GM12874 (cell line): ENCODE data around the gene ZFP1.

Experiments
- TF ChIP-seq, protein P1 (sequence below): IDR thresholded peaks from 2 replicates; pipeline ENCODE4 v1.5.1; 2011; ENCODE audit warnings: low read depth, mild to moderate bottlenecking, control low read depth, low read length, moderate library complexity; ENCODE audit not compliant: insufficient read depth

ZFP1 gene

DNA sequence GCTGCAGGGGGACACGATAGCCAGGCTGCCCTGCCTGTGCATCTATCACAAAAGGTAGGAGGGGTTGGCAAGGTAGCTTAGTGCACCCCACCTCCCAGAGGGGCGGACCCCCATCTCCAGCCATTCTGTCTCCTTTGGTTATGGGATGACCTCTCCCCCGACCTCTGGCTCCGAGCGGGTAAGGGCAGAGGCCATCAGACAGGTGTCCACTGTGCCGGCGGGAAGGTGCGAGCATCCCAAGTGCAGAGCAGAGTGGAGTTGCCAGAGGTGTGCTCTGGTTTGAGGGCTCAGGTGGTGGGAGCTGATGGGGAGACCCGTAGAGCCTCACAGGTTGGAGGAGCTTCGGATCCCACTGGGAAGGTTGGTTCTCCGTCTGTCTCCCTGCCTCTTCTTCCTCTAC, 43.5 kb upstream of the ZFP1 start:
- TF ChIP-seq, protein P1, sequence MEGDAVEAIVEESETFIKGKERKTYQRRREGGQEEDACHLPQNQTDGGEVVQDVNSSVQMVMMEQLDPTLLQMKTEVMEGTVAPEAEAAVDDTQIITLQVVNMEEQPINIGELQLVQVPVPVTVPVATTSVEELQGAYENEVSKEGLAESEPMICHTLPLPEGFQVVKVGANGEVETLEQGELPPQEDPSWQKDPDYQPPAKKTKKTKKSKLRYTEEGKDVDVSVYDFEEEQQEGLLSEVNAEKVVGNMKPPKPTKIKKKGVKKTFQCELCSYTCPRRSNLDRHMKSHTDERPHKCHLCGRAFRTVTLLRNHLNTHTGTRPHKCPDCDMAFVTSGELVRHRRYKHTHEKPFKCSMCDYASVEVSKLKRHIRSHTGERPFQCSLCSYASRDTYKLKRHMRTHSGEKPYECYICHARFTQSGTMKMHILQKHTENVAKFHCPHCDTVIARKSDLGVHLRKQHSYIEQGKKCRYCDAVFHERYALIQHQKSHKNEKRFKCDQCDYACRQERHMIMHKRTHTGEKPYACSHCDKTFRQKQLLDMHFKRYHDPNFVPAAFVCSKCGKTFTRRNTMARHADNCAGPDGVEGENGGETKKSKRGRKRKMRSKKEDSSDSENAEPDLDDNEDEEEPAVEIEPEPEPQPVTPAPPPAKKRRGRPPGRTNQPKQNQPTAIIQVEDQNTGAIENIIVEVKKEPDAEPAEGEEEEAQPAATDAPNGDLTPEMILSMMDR: no peak

DNA sequence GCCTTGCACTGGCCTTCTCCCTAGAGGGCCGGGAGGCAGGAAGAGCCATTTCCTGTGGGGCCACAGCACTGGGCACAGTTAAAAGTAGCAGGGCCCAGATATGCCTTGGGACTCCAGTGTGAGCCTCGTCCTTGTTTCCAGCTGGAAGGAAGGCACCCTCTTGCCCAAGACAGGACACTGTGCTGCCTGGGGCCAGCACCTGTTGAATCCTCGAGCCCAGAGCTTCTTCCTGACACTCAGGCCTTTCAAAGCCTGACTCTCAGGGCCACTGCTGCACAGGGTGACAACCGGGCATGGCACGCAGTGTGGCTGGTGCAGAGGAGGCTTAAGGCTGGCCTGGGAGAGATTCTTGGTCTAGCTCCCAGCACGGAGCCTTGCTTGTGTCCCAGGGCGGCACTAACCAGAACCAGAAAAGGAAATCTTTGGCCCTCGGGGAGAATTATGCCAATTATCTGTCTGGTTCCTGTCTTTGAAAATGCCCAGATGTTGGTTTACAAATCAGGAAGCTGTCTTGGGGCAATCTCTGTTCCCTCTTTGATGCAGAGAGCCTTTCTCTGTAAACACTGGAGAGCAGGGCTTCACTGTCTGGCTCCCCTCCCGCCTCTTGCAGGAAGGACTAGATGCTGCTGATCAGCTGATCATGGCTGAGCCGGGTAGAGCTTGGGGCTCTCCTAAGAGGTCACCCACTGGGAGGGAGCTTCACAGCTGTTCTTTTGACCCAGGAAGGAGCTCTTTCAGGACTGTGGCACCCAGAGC, 42.8 kb upstream of the ZFP1 start:
- TF ChIP-seq, protein P1: no peak

DNA sequence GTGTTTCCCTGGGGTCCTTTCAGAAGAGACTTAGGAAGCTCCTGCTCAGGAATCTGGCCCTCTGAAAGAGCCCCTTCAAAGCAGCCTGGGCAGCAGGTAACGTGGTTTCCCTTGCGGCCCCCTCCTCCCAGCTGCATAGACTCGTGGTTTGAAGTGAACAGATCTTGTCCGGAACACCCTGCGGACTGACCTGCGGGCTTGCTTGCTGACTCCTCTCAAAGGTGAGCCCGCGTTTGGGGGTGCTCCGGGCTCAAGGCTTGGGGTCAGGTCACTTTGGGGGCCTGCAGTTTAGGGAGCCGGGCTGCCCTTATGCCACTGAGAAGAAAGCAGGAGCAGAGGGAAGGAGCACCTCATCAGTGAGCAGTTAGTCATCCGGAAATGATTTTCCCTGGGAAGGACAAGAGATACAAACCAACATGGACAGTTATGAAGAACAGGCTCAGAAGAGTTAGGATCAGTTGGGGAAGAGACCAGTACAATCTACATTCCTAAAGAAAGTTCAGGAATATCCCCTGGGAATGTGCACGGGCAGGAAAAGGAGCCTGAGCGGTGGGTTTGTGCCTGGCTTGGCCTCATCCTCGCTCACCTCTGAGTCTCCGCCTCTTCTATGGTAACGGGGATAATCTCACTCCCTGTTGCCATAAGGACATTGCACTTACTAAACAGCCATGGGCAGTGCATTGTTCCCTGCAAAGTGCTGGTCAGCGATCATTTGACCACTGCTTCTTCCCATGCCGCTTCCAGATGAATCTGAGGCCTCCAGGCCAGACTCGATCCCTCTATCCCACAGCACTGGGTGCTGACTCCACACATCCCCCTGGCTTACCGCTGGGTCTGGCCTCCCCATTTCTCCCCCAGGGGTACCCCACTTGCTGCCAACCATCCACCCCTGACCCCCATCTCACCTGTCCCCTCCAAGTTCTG, 41.7 kb upstream of the ZFP1 start:
- TF ChIP-seq, protein P1: no peak

DNA sequence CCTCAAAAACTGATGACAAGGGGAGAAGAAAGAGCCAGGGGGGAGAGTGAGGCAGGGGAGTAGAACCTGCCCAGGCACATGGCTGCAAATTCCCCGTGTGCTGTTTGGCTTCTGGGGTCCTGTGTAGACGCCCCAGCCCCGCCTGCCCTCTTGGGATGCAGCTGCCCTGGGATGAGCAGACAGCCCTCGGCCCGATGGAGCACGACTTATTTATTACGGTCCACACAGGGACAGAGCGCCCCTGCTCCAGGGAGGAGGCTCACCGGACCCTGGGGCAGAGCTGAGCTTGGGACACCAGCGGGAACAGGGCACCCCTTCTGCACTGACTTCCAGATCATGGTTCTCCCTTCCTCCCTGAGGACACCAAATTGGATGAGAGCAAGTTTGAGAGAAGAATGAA, 40.8 kb upstream of the ZFP1 start:
- TF ChIP-seq, protein P1: no peak

DNA sequence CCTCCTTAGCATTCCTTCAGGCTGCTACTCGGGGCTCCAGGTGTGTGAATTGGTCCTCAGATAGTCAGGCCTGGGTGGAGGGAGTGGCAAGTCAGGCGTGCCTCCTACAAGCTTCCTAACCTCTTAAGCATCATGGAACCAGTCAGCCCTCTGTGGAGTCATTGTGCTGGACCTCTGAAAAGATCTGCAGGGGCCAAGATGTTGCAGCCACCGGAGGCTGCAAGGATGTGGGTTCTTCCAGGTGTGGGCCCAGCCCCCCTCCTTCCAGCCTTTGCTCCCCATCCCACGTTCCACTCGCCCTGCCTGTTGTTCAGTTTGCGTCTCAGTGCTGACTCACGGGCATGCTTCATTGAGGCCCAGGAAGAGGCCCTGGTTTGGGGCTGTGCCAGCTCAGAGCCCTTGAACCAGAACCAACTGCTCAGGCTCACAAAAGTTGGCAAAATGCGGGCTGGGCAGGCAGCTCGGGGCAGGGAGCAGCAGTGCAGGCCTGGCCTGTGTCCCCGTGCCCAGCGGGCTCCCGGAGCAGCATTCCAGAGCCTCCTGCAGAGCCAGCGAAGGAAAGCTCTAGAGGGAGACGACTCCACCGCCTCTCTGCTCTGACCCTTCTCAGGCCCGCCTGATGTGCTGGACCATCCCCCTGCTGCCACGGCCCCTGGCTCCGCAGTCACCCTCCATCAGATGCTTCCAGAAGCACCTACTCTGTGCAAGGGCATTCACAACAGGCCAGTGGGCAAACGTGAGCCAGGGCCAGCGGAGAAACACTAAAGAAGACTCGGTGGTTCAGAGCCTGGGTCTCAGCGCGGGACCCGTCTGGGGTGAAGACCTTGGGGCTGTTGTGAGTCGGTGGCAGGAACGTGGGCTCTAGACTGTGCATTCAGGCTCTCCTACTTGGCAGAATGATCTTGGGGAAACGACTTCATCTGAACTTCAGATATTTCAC, 39.3 kb upstream of the ZFP1 start:
- TF ChIP-seq, protein P1: no peak

DNA sequence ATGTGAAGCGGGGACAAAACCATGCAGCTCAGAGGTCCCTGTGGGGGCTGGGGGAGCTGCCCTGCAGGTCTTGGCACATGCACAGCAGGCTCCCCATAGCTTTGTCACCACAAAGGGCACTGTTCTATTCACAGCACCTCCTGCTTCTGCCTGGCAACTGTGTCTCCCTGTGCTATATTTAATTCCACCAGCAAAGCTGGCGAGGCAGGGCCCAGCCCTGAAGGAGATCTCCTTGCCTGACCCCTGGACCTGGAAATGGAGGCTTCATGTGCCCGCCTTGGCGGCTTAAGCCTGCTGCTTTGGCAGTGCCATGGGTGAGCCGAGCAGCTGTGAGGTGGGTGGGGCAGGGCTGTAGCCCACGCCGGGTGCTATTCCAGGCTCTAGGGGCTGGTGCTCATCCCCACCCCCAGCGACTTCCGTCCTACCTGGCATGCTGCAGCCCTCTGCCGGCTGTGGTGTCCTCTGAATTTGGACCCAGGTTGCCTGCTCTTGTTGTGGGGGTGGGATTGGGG, 38.5 kb upstream of the ZFP1 start:
- TF ChIP-seq, protein P1: peak; percentile 33
